ENCODE measurements around the gene RALGPS1. TPM values are rescaled to one million over a fixed set of nuclear protein-coding genes. Genes with fewer than 3 reads are reported as not detected.

RALGPS1 gene
- total RNA-seq, 4 donors from 2014 or later: 7.3 to 22.4 (median 15.4) TPM

GRCh38 chr9:127213859-127214258, 299.3 kb downstream of the RALGPS1 start:
- DNase-seq (ENCODE audit: low spot score in 2 of 2): no peak
- intact Hi-C loops (cut with DNase I; ENCODE audit: low total_unique reads): no loop called here

GRCh38 chr9:127214421-127215267, 300.1 kb downstream of the RALGPS1 start:
- intact Hi-C loops (cut with DNase I; ENCODE audit: low total_unique reads): no loop called here
- 40 to 47% methylated on average over 6 of the region's 6 CpGs for WGBS, 2 donors

More at GRCh38 chr9:127213859-127214258, 299.3 kb downstream of the RALGPS1 start:
- H3K4me3 ChIP-seq (ENCODE audit: low read depth, poor library complexity, severe bottlenecking): no peak overlapping the region
- WGBS, 2 donors: 70 to 74% methylated on average over 4 of the region's 4 CpGs
- TF ChIP-seq, protein P1, sequence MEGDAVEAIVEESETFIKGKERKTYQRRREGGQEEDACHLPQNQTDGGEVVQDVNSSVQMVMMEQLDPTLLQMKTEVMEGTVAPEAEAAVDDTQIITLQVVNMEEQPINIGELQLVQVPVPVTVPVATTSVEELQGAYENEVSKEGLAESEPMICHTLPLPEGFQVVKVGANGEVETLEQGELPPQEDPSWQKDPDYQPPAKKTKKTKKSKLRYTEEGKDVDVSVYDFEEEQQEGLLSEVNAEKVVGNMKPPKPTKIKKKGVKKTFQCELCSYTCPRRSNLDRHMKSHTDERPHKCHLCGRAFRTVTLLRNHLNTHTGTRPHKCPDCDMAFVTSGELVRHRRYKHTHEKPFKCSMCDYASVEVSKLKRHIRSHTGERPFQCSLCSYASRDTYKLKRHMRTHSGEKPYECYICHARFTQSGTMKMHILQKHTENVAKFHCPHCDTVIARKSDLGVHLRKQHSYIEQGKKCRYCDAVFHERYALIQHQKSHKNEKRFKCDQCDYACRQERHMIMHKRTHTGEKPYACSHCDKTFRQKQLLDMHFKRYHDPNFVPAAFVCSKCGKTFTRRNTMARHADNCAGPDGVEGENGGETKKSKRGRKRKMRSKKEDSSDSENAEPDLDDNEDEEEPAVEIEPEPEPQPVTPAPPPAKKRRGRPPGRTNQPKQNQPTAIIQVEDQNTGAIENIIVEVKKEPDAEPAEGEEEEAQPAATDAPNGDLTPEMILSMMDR (IDR thresholded peaks at IDR 0.05): no peak
- TF ChIP-seq POLR2A (IDR thresholded peaks at IDR 0.05): no peak

DNA sequence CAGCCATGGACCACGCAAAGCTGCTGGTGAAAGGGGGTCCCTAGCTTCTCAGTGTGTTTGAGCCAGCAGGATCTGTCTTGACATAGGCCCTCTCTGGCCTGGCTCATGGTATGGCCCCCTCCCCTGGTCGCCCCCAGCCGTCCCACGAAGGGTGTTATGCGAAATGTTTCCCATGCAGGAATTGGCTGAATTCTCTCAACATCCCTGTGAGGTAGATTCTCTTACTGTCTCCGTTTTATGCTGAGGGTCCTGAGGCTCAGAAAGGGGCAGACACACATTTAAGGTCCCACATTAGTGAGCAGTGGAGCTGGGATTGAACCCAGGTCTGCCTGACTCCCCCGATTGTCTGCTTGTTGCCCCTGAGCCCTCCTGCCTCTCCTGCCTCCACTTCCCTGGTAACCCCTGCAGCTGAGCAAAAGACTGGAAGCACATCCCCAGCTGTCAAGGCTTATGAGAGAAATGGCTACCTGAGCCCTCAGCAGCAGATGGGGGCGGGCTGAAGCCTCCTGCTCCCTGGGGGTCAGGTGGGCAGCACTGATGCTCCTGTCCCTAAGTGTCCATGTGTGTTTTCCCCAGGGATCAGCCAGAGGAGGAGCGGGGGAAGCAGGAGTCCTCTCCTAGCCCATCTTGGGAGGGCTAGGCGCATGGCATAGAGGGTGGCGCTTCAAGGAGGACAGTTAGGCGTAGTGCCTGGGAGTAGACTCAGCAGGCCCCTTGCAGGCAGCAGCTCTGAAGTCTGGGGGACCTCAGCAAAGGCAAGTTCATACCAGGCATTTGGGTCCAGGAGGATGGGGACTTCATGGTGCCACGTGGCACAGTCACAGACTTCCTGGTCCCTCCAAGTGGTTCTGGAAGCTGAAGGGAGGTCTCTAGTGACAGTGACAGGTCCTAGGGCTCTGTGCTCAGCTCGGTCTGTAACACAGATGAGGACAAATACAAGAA, 301.0 kb downstream of the RALGPS1 start:
- intact Hi-C loops (cut with DNase I; ENCODE audit: low total_unique reads): no loop called here
- no peak overlapping the region for H3K4me3 ChIP-seq (ENCODE audit: low read depth, poor library complexity, severe bottlenecking)
- 88 to 92% methylated on average over 14 of the region's 14 CpGs for WGBS, 2 donors
- DNase-seq (ENCODE audit: low spot score in 2 of 2): peak in 1 of 2 donors; percentile 79
- no peak for TF ChIP-seq POLR2A (IDR thresholded peaks at IDR 0.05)
- TF ChIP-seq, protein P1 (IDR thresholded peaks at IDR 0.05): no peak

More at GRCh38 chr9:127214421-127215267, 300.1 kb downstream of the RALGPS1 start:
- H3K4me3 ChIP-seq (ENCODE audit: low read depth, poor library complexity, severe bottlenecking): no peak overlapping the region
- TF ChIP-seq, protein P1 (IDR thresholded peaks at IDR 0.05): peak in 1 of 3 donors; percentile 49
- no peak for TF ChIP-seq POLR2A (IDR thresholded peaks at IDR 0.05)
- DNase-seq (ENCODE audit: low spot score in 2 of 2): peak in 1 of 2 donors; percentile 89

DNA sequence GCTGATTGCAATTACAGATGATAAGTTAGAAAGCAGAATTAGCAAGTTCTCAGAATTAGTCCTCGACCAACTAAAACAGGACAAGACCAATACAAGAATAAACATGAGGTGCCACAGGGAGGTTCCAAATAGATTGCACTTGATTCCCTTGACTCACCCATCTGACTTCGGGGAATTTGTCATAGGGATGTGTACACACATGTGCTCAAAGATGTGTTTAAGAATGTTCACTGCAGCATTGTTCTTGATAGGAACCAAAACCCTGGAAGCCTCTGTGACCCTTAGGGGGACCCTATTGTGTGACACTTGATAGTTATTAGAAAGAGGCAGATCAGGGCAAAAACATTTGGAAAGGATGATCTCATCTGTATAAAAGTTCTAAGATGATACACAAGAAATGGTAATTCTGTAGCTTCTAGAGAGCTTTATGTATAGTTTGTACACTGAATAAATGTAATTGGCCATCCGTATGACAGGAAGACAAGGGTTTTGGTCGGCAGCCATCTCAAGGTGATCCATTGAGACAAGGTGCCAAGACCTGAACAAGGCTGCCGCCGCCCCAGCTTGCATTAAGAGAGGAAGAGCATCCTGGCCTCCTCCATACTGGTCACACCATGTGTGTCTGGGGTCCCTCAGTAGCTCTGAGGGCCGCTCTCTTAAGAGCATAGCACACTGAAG, 301.8 kb downstream of the RALGPS1 start:
- DNase-seq (ENCODE audit: low spot score in 2 of 2): peak in 1 of 2 donors; percentile 15
- WGBS, 2 donors: 67 to 71% methylated on average over 7 of the region's 7 CpGs
- no peak for TF ChIP-seq POLR2A (IDR thresholded peaks at IDR 0.05)
- TF ChIP-seq, protein P1 (IDR thresholded peaks at IDR 0.05): no peak
- H3K4me3 ChIP-seq (ENCODE audit: low read depth, poor library complexity, severe bottlenecking): no peak overlapping the region
- intact Hi-C loops (cut with DNase I; ENCODE audit: low total_unique reads): no loop called here

GRCh38 chr9:127216888-127217217, 302.3 kb downstream of the RALGPS1 start:
- intact Hi-C loops (cut with DNase I; ENCODE audit: low total_unique reads): no loop called here
- 87 to 95% methylated on average over 5 of the region's 5 CpGs for WGBS, 2 donors
- DNase-seq (ENCODE audit: low spot score in 2 of 2): no peak
- TF ChIP-seq, protein P1 (IDR thresholded peaks at IDR 0.05): no peak
- TF ChIP-seq POLR2A (IDR thresholded peaks at IDR 0.05): no peak
- H3K4me3 ChIP-seq (ENCODE audit: low read depth, poor library complexity, severe bottlenecking): no peak overlapping the region

Data from lower leg skin (tissue), 4 donors.